Measurements from ENCODE around the gene ZNF638.

DNA sequence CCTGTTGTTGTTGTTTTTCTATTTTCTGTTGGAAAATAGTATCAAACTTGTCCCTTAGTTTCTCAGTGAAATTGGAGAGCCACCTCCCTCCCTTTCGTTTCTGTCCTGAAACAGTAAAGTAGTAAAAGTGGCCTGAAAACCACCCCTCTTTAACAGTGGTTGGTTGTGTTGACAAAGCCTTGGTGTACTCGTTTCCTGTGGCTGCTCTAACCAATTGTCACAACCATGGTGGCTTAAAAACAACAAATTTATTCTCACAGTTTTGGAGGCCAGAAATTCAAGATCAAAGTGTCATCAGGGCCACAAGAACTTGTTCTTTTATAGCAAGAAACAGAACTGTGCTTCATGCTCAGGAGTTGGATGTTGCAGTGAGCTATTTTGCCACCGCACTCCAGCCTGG is 117.8 kb downstream of the ZNF638 start:
- TF ChIP-seq, protein P1, sequence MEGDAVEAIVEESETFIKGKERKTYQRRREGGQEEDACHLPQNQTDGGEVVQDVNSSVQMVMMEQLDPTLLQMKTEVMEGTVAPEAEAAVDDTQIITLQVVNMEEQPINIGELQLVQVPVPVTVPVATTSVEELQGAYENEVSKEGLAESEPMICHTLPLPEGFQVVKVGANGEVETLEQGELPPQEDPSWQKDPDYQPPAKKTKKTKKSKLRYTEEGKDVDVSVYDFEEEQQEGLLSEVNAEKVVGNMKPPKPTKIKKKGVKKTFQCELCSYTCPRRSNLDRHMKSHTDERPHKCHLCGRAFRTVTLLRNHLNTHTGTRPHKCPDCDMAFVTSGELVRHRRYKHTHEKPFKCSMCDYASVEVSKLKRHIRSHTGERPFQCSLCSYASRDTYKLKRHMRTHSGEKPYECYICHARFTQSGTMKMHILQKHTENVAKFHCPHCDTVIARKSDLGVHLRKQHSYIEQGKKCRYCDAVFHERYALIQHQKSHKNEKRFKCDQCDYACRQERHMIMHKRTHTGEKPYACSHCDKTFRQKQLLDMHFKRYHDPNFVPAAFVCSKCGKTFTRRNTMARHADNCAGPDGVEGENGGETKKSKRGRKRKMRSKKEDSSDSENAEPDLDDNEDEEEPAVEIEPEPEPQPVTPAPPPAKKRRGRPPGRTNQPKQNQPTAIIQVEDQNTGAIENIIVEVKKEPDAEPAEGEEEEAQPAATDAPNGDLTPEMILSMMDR (IDR thresholded peaks at IDR 0.05; ENCODE audit: low read length) = no peak
- no peak for TF ChIP-seq EZH2 (IDR thresholded peaks at IDR 0.05; ENCODE audit: borderline replicate concordance, low read length)

Measured in OCI-LY1 (cell line).